Measurements from ENCODE around the gene MARCKSL1.
"Not testable (repeated sequence)": the region's sequence is repeated elsewhere in the genome, so short reads cannot be mapped to it uniquely, and the experiment has no call there.

MARCKSL1 gene

DNA sequence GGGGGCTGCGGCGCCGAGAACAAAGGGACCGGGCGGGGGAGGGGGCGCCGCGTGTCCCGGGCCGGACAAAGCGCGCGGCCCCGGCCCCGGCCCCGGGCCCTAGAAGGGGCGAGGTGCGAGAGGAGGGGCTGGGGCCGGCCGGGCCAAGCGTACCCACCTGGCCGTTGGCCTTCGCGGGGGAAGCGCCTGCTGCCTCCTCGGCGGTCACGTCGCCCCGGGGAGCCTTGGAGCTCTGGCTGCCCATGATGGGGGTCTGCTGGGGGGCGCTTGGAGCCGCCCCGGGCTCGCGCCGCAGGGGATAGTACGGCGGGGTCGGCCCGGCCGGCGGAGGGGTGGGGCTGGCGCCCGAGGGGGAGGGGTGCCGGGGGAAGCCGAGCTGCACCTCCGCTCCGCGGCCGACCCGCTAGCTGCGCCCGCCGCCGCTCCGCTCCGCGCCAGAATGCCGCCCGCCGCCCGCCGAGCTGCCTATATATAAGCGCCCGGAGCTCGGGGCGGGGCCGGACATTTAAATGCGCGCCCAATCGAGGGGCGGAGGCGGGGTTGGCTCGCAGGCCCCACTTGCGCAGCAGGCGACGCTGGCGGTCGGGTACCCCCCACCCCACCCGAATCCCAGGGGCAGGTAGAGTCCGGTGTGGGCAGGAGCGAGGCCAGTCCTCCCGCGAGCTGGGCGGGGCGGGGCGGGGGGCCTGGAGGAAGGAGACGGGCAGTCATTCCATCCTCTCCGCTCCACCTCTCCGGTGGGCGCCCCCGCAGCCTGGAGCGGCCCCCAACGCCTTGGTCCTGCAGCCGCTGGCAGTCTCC lies at the start of gene MARCKSL1:
Gene MARCKSL1, minus strand, starts transcription at position 444 of the 801 bp plus-strand sequence. Its CDS starts 200 bp downstream, at position 244.
- peak; percentile 71 for DNase-seq (ENCODE audit: low spot score)

GRCh38 chr1:32380057-32380456 lies 44.0 kb upstream of the MARCKSL1 start:
- no peak for DNase-seq (ENCODE audit: low spot score)

GRCh38 chr1:32377541-32378220 lies 41.6 kb upstream of the MARCKSL1 start:
- DNase-seq (ENCODE audit: low spot score): no peak

DNA sequence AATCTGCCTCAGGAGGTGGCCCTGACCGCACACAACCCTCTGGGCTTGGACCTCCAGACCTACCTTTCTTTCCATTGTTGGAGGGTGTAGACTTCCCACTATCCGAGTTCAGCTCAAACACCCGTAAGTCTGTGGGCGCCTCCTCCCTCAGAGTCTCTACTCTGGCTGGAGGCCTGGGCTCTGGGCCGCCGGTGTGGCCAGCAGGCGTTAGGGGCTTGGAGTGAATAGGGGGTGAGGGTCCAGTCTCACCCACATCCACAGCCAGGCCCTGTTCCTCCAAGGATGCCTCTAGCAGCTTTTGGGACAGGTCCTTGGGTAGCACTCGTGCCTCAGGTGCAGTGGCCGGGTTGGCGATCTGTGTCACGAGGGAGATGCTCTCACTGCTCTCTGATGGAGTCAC lies 40.2 kb upstream of the MARCKSL1 start:
- no peak for DNase-seq (ENCODE audit: low spot score)

GRCh38 chr1:32373996-32374592 lies 38.1 kb upstream of the MARCKSL1 start:
- DNase-seq (ENCODE audit: low spot score): no peak

GRCh38 chr1:32372149-32372756 lies 36.2 kb upstream of the MARCKSL1 start:
- DNase-seq (ENCODE audit: low spot score): no peak

DNA sequence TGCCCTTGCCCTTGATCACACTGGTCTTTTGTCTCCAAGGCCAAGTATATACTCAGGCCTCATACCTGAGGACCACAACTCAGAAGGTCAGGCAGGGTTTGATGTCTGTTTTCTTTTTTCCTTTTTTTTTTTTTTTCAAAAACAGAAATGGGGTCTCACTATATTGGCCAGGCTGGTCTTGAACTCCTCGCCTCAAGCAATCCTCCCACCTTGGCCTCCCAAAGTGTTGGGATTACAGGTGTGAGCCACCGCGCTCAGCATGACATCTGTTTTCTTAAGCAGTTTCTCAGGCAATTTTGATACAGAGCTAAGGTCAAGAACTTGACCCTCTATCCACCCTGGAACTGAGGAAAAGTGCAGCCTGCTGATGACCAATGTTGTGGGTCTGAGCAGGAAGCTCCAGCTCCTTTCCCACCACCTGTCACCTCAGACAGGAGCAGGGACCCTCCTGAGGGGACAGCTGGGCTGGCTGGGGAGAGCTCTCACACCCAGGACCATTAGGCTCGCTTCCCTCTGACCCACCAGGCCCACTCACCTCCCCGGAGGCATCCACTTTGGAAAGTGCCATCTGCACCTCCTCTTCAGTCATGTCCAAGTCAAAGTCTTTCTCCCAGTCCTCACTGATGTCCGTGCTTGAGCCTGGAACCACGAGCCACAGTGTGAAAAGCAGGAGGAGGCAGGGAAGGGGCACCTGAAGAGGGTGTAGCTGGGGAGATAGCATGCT lies 32.0 kb upstream of the MARCKSL1 start:
- no peak for DNase-seq (ENCODE audit: low spot score)

DNA sequence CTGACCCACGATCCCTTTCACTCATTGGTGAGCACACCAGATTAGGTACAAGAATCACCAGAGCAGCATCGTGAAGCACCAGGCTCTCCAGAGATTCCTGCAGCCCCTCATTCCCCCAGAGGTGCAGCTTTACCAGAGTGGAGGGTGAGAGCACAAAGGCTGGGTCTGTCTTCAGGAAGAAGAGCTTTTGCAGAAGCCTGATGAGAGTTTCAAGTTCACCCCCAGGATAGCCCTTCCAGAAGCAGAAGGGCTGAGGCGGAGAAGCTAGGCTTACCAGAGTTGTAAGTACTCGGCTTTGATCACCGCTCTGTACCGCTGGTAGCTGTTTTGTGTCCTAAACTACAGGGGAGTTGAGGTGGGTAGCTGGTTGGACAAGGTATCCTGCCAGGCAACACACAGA lies 29.4 kb upstream of the MARCKSL1 start:
- no peak for DNase-seq (ENCODE audit: low spot score)

DNA sequence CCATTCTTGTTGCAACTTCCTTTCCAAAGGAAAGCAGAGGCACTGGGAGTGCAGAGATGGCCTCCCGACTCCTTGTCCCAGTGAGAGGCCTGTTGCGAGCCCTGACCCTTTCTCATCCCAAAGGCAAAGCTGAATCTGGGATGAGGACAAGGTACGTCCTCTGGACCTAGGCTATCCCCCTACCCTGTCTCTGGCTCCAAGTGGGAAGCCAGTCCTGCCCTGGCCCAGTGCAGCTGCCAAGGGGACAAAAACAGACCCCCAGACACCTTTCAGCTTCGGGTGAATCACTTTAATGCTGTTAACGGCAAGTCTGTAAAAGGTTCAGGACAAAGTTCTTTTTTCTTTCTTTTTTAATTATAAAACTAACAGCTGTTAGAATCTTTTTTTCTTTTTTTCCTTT lies 28.8 kb upstream of the MARCKSL1 start:
- no peak for DNase-seq (ENCODE audit: low spot score)

GRCh38 chr1:32363713-32364112 lies 27.7 kb upstream of the MARCKSL1 start:
- no peak for DNase-seq (ENCODE audit: low spot score)

- DNase-seq (ENCODE audit: low spot score): no peak
These were observed 26.7 kb upstream of the MARCKSL1 start, which contains the start of the genes FAM229A and TSSK3 for GRCh38 chr1:32362474-32363313. Gene FAM229A (minus strand): TSS chr1:32362485. CDS start chr1:32362091, 394 bp downstream. Gene TSSK3 (plus strand): TSS chr1:32362539. CDS start chr1:32362702, 163 bp downstream.

- DNase-seq (ENCODE audit: low spot score): peak; percentile 46
These were observed 25.8 kb upstream of the MARCKSL1 start for GRCh38 chr1:32361674-32362473.

DNA sequence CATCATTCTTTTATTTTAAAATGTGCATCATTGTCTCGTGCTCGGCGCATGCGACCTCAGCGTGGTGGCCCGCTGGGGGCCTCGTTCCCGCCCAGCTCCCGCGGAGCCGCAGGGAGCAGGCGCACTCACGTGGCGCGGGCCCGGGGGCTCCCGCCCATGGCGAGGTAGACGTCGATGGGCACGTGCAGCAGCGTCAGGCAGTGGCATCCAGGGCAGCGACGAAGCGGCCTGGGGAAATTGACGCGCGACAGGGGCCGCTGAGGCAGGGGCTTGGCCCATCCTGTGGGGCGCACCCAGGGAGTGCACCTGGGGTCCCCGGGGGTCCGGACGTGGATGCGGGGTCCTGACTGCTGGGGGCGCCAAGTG lies 25.3 kb upstream of the MARCKSL1 start:
- no peak for DNase-seq (ENCODE audit: low spot score)

GRCh38 chr1:32358435-32358834 lies 22.4 kb upstream of the MARCKSL1 start:
- DNase-seq (ENCODE audit: low spot score): no peak

DNA sequence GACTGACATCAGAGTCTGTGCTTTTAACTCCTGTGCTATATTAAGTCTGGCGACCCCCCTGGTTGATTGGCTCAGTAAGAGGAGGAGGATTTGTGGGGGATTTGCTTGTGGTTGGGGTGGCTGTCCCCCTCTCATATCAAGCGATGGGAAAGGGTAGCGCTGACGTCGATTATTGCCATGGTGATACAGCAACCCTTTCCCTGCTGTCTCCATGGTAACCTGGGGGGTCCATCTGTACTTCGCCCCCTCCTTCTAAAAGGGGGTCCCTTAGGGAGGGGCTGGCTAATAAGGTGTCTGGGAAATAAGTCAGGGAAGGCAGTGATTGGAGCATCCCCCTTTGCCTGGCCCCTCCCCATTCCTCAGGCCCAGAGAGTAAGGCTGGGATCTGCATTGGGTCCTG lies 21.6 kb upstream of the MARCKSL1 start:
- DNase-seq (ENCODE audit: low spot score): no peak

- no peak for DNase-seq (ENCODE audit: low spot score)
These were observed 20.4 kb upstream of the MARCKSL1 start for GRCh38 chr1:32356478-32356877.

GRCh38 chr1:32355778-32356177 lies 19.7 kb upstream of the MARCKSL1 start:
- not testable (repeated sequence) for DNase-seq (ENCODE audit: low spot score)

DNA sequence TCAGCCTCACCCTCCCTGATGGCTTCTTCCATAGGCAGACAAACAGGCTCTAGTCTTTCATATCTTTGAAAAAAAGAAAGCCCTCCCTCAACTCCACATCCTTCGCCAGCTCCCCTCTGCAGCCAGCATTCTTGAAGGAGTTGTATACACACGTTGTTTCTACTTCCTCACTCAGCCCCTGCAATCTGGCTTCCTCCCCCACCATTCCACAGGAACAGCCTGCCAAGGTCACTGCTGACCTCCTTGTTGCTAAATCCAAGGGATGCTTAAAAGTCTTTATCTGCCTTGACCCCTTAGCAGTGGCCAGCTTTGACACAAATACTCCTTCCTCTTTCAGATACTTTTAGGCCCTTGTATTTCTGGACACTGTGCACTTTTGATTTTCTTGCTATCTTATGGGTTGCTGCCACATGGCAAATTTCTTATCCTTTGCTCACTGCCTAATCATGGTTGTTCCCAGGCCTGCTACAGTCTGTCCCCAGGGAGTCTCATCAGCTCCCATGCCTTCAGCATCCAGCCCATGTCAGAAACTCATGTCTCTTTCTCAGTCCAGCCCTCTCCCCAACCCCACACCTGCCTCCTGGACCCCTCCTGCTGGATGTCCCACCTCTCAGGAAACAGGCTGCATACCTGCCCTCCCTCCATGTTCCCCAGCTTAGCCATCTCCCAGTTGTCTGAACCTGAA lies 18.0 kb upstream of the MARCKSL1 start:
- no peak for DNase-seq (ENCODE audit: low spot score)

GRCh38 chr1:32353431-32353830 lies 17.4 kb upstream of the MARCKSL1 start:
- no peak for DNase-seq (ENCODE audit: low spot score)
